NT2/D1 (cell line): ENCODE results near the gene EPN2.
A peak's percentile ranks its signal among the peaks of the same experiment; 100 is the strongest.

Experiments
- DNase-seq: peaks from one replicate; pipeline ENCODE4 v3.0.0-alpha.2; 2011; ENCODE audit warnings: low read depth, low spot score
- H3K27me3 ChIP-seq: 2 replicates; pipeline ENCODE4 v1.6.0; 2011; ENCODE audit warnings: mild to moderate bottlenecking; ENCODE audit not compliant: insufficient read length, insufficient read depth
- H3K36me3 ChIP-seq: 2 replicates; pipeline ENCODE4 v1.6.1; 2011; ENCODE audit warnings: mild to moderate bottlenecking, low read length, mixed read lengths; ENCODE audit not compliant: insufficient read depth, insufficient read length
- H3K4me1 ChIP-seq: 2 replicates; pipeline ENCODE4 v1.5.1; 2011; ENCODE audit not compliant: insufficient read depth, insufficient read length
- H3K4me3 ChIP-seq: 2 replicates; pipeline ENCODE4 v1.5.1; 2011; ENCODE audit warnings: low read depth; ENCODE audit not compliant: insufficient read length
- H3K9ac ChIP-seq: 2 replicates; pipeline ENCODE4 v1.6.0; 2011; ENCODE audit warnings: low read depth; ENCODE audit not compliant: insufficient read length
- H3K9me3 ChIP-seq: 2 replicates; pipeline ENCODE4 v1.5.1; 2011; ENCODE audit warnings: mild to moderate bottlenecking, low read length; ENCODE audit not compliant: insufficient read depth
- SUZ12 ChIP-seq: IDR thresholded peaks from 2 replicates; pipeline ENCODE4 v1.6.1; 2011; ENCODE audit not compliant: insufficient read length, insufficient read depth; ENCODE audit errors: extremely low read depth
- YY1 ChIP-seq: IDR thresholded peaks from 2 replicates; pipeline ENCODE4 v1.6.1; 2011; ENCODE audit not compliant: insufficient read length, insufficient read depth
- ZNF274 ChIP-seq: IDR thresholded peaks from 2 replicates; pipeline ENCODE4 v1.6.1; 2011; ENCODE audit warnings: mild to moderate bottlenecking, low read depth, low read length

Gene EPN2

GRCh38 chr17:19342611-19343255 lies 105.6 kb downstream of the EPN2 start:
- Histone ChIP-seq H3K4me3 (no peak overlapping the region), H3K9me3 (no peaks in the 10 kb centered on the region), H3K9ac (peak overlapping the region; percentile 5), H3K36me3 (peaks cover 21% of the 10 kb centered on the region), H3K27me3 (no peaks in the 10 kb centered on the region), H3K4me1 (peaks cover 18% of the 10 kb centered on the region)
- no peak for TF ChIP-seq SUZ12
- no peak for TF ChIP-seq YY1
- DNase-seq, result no peak

- Histone ChIP-seq H3K9ac (no peak overlapping the region), H3K9me3 (no peaks in the 10 kb centered on the region), H3K27me3 (no peaks in the 10 kb centered on the region), H3K36me3 (peaks cover 21% of the 10 kb centered on the region), H3K4me3 (no peak overlapping the region), H3K4me1 (peaks cover 14% of the 10 kb centered on the region)
- DNase-seq, result no peak
- TF ChIP-seq SUZ12, result no peak
- TF ChIP-seq ZNF274, result no peak
- TF ChIP-seq YY1, result no peak
These were observed 106.1 kb downstream of the EPN2 start for GRCh38 chr17:19343256-19343630.

- no peak for DNase-seq
- Histone ChIP-seq H3K9ac (no peak overlapping the region), H3K4me1 (peaks cover 11% of the 10 kb centered on the region), H3K9me3 (no peaks in the 10 kb centered on the region), H3K36me3 (peaks cover 21% of the 10 kb centered on the region), H3K4me3 (no peak overlapping the region), H3K27me3 (no peaks in the 10 kb centered on the region)
- TF ChIP-seq SUZ12, result no peak
- no peak for TF ChIP-seq ZNF274
- TF ChIP-seq YY1, result no peak
These were observed 106.5 kb downstream of the EPN2 start for GRCh38 chr17:19343671-19344151.

GRCh38 chr17:19344311-19345066 lies 107.3 kb downstream of the EPN2 start:
- no peak for TF ChIP-seq YY1
- no peak for TF ChIP-seq SUZ12
- no peak for TF ChIP-seq ZNF274
- peaks cover 11% of the 10 kb centered on the region for H3K4me1 ChIP-seq
- H3K4me3 ChIP-seq, result no peak overlapping the region
- no peaks in the 10 kb centered on the region for H3K9me3 ChIP-seq
- no peak overlapping the region for H3K9ac ChIP-seq
- no peak for DNase-seq
- peaks cover 21% of the 10 kb centered on the region for H3K36me3 ChIP-seq
- H3K27me3 ChIP-seq, result no peaks in the 10 kb centered on the region

- DNase-seq, result no peak
- no peak for TF ChIP-seq SUZ12
- no peaks in the 10 kb centered on the region for H3K27me3 ChIP-seq
- no peak overlapping the region for H3K9ac ChIP-seq
- H3K9me3 ChIP-seq, result no peaks in the 10 kb centered on the region
- H3K36me3 ChIP-seq, result peaks cover 21% of the 10 kb centered on the region
- H3K4me3 ChIP-seq, result no peak overlapping the region
- peaks cover 11% of the 10 kb centered on the region for H3K4me1 ChIP-seq
These were observed 107.9 kb downstream of the EPN2 start for GRCh38 chr17:19345067-19345460.

GRCh38 chr17:19345486-19346350 lies 108.6 kb downstream of the EPN2 start:
- H3K4me3 ChIP-seq, result no peak overlapping the region
- H3K9me3 ChIP-seq, result no peaks in the 10 kb centered on the region
- peaks cover 21% of the 10 kb centered on the region for H3K36me3 ChIP-seq
- no peaks in the 10 kb centered on the region for H3K27me3 ChIP-seq
- H3K9ac ChIP-seq, result no peak overlapping the region
- DNase-seq, result no peak
- TF ChIP-seq ZNF274, result no peak
- TF ChIP-seq YY1, result no peak
- TF ChIP-seq SUZ12, result no peak
- H3K4me1 ChIP-seq, result peaks cover 11% of the 10 kb centered on the region
